ENCODE data around the gene TNS3. TPM values are rescaled to one million over a fixed set of nuclear protein-coding genes. Genes with fewer than 3 reads are reported as not detected.

TNS3 gene
- total and polyA plus RNA-seq, 2 of the 13 experiments (the other 11 are each of a cell fraction or from before 2014, with no cell fraction given) = 52.9 to 55.7 TPM

DNA sequence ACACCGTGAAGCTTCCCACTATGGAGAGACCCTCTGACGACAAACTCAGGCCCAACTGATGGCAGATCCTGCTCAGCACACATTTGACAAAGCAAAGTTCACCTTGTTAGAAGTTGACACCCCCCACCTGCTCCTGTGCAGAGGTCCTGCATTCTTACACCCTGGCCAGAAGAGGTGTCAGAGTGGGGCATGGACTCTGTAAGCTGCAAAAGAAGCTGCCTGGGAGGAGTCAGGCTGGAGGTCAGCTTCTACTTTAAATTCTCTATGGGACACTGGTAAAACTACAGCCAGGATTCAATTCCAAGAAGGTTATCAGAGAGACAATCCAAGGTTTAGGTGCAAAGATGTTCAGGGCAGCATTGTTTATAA, 20.0 kb upstream of the TNS3 start (continued):
- TF ChIP-seq ATRX (CRISPR knock-in tag; IDR thresholded peaks at IDR 0.05; ENCODE audit: borderline replicate concordance) (no peak), ZNF24 (IDR thresholded peaks at IDR 0.05) (no peak), PITX1 (CRISPR knock-in tag; IDR thresholded peaks at IDR 0.05) (0 out of 2 replicates have a peak, but pooled peaks have one; percentile 30), ZBTB7B (CRISPR knock-in tag; IDR thresholded peaks at IDR 0.05) (peak; percentile 63; the same call in 1 of the 2 replicates), HDAC2 (CRISPR knock-in tag; IDR thresholded peaks at IDR 0.05) (peak; percentile 48; the same call in 1 of the 2 replicates), BRD4 (CRISPR knock-in tag; IDR thresholded peaks at IDR 0.05) (no peak), ATM (IDR thresholded peaks at IDR 0.05; ENCODE audit: borderline replicate concordance) (no peak), NR2F6 (IDR thresholded peaks at IDR 0.05) (0 out of 2 replicates have a peak, but pooled peaks have one; percentile 29), NR2F6 (CRISPR knock-in tag; IDR thresholded peaks at IDR 0.05) (0 out of 2 replicates have a peak, but pooled peaks have one; percentile 6), LCORL (IDR thresholded peaks at IDR 0.05) (no peak), LCORL (CRISPR knock-in tag; IDR thresholded peaks at IDR 0.05) (peak; percentile 65)
- TF ChIP-seq, protein P1, sequence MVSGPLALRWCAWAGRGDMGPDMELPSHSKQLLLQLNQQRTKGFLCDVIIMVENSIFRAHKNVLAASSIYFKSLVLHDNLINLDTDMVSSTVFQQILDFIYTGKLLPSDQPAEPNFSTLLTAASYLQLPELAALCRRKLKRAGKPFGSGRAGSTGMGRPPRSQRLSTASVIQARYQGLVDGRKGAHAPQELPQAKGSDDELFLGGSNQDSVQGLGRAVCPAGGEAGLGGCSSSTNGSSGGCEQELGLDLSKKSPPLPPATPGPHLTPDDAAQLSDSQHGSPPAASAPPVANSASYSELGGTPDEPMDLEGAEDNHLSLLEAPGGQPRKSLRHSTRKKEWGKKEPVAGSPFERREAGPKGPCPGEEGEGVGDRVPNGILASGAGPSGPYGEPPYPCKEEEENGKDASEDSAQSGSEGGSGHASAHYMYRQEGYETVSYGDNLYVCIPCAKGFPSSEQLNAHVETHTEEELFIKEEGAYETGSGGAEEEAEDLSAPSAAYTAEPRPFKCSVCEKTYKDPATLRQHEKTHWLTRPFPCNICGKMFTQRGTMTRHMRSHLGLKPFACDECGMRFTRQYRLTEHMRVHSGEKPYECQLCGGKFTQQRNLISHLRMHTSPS (CRISPR knock-in tag; IDR thresholded peaks at IDR 0.05; ENCODE audit: low read depth) = no peak
- TF ChIP-seq, protein P2, sequence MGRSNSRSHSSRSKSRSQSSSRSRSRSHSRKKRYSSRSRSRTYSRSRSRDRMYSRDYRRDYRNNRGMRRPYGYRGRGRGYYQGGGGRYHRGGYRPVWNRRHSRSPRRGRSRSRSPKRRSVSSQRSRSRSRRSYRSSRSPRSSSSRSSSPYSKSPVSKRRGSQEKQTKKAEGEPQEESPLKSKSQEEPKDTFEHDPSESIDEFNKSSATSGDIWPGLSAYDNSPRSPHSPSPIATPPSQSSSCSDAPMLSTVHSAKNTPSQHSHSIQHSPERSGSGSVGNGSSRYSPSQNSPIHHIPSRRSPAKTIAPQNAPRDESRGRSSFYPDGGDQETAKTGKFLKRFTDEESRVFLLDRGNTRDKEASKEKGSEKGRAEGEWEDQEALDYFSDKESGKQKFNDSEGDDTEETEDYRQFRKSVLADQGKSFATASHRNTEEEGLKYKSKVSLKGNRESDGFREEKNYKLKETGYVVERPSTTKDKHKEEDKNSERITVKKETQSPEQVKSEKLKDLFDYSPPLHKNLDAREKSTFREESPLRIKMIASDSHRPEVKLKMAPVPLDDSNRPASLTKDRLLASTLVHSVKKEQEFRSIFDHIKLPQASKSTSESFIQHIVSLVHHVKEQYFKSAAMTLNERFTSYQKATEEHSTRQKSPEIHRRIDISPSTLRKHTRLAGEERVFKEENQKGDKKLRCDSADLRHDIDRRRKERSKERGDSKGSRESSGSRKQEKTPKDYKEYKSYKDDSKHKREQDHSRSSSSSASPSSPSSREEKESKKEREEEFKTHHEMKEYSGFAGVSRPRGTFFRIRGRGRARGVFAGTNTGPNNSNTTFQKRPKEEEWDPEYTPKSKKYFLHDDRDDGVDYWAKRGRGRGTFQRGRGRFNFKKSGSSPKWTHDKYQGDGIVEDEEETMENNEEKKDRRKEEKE (IDR thresholded peaks at IDR 0.05) = no peak
- TF ChIP-seq, protein P3, sequence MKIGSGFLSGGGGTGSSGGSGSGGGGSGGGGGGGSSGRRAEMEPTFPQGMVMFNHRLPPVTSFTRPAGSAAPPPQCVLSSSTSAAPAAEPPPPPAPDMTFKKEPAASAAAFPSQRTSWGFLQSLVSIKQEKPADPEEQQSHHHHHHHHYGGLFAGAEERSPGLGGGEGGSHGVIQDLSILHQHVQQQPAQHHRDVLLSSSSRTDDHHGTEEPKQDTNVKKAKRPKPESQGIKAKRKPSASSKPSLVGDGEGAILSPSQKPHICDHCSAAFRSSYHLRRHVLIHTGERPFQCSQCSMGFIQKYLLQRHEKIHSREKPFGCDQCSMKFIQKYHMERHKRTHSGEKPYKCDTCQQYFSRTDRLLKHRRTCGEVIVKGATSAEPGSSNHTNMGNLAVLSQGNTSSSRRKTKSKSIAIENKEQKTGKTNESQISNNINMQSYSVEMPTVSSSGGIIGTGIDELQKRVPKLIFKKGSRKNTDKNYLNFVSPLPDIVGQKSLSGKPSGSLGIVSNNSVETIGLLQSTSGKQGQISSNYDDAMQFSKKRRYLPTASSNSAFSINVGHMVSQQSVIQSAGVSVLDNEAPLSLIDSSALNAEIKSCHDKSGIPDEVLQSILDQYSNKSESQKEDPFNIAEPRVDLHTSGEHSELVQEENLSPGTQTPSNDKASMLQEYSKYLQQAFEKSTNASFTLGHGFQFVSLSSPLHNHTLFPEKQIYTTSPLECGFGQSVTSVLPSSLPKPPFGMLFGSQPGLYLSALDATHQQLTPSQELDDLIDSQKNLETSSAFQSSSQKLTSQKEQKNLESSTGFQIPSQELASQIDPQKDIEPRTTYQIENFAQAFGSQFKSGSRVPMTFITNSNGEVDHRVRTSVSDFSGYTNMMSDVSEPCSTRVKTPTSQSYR (CRISPR knock-in tag; IDR thresholded peaks at IDR 0.05; ENCODE audit: borderline replicate concordance) = 0 out of 2 replicates have a peak, but pooled peaks have one; percentile 28
- TF ChIP-seq, protein P4, sequence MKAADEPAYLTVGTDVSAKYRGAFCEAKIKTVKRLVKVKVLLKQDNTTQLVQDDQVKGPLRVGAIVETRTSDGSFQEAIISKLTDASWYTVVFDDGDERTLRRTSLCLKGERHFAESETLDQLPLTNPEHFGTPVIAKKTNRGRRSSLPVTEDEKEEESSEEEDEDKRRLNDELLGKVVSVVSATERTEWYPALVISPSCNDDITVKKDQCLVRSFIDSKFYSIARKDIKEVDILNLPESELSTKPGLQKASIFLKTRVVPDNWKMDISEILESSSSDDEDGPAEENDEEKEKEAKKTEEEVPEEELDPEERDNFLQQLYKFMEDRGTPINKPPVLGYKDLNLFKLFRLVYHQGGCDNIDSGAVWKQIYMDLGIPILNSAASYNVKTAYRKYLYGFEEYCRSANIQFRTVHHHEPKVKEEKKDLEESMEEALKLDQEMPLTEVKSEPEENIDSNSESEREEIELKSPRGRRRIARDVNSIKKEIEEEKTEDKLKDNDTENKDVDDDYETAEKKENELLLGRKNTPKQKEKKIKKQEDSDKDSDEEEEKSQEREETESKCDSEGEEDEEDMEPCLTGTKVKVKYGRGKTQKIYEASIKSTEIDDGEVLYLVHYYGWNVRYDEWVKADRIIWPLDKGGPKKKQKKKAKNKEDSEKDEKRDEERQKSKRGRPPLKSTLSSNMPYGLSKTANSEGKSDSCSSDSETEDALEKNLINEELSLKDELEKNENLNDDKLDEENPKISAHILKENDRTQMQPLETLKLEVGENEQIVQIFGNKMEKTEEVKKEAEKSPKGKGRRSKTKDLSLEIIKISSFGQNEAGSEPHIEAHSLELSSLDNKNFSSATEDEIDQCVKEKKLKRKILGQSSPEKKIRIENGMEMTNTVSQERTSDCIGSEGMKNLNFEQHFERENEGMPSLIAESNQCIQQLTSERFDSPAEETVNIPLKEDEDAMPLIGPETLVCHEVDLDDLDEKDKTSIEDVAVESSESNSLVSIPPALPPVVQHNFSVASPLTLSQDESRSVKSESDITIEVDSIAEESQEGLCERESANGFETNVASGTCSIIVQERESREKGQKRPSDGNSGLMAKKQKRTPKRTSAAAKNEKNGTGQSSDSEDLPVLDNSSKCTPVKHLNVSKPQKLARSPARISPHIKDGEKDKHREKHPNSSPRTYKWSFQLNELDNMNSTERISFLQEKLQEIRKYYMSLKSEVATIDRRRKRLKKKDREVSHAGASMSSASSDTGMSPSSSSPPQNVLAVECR (CRISPR knock-in tag; IDR thresholded peaks at IDR 0.05; ENCODE audit: borderline replicate concordance) = peak; percentile 21; the same call in 1 of the 2 replicates
- TF ChIP-seq, protein P5, sequence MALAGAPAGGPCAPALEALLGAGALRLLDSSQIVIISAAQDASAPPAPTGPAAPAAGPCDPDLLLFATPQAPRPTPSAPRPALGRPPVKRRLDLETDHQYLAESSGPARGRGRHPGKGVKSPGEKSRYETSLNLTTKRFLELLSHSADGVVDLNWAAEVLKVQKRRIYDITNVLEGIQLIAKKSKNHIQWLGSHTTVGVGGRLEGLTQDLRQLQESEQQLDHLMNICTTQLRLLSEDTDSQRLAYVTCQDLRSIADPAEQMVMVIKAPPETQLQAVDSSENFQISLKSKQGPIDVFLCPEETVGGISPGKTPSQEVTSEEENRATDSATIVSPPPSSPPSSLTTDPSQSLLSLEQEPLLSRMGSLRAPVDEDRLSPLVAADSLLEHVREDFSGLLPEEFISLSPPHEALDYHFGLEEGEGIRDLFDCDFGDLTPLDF (CRISPR knock-in tag; IDR thresholded peaks at IDR 0.05) = no peak
- TF ChIP-seq, protein P6, sequence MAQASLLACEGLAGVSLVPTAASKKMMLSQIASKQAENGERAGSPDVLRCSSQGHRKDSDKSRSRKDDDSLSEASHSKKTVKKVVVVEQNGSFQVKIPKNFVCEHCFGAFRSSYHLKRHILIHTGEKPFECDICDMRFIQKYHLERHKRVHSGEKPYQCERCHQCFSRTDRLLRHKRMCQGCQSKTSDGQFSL (CRISPR knock-in tag; IDR thresholded peaks at IDR 0.05) = peak; percentile 92

Data from HepG2 (cell line).